ENCODE results near the gene IQGAP2. TPM values are rescaled to one million over a fixed set of nuclear protein-coding genes. Genes with fewer than 3 reads are reported as not detected.

The IQGAP2 gene
- total RNA-seq, 3 donors from 2014 or later (not counting 1 experiment from before 2014, with no cell fraction given) = 172 to 218 (median 207) TPM

GRCh38 chr5:76576996-76577395, 173.9 kb downstream of the IQGAP2 start:
- H3K4me3 ChIP-seq (ENCODE audit: low read length) = no peak overlapping the region
- peaks cover 20% of the 10 kb centered on the region for H3K36me3 ChIP-seq (ENCODE audit: control insufficient read depth, insufficient read depth, low read length)
- peaks cover 16 to 23% of the 10 kb centered on the region in 2 donors for H3K4me1 Mint-ChIP-seq
- no peak for ATAC-seq
- peaks cover 3% of the 10 kb centered on the region for H3K4me1 ChIP-seq (ENCODE audit: control insufficient read depth, insufficient read depth, low read length)
- peak overlapping the region in 1 of 2 donors; percentile 60 for H3K27ac Mint-ChIP-seq
- no peaks in the 10 kb centered on the region for H3K9me3 Mint-ChIP-seq
- no peaks in the 10 kb centered on the region for H3K9me3 ChIP-seq (ENCODE audit: control insufficient read depth, insufficient read depth, low read length)
- H3K36me3 Mint-ChIP-seq = no peaks in the 10 kb centered on the region
- TF ChIP-seq CTCF (IDR thresholded peaks at IDR 0.05) = no peak
- no peak overlapping the region for H3K4me3 Mint-ChIP-seq
- H3K27me3 Mint-ChIP-seq (ENCODE audit: low read depth in 2 of 2) = no peaks in the 10 kb centered on the region
- DNase-seq = no peak
- 98% methylated on average over 4 of the region's 4 CpGs for WGBS (ENCODE audit: insufficient coverage)
- no peak overlapping the region for H3K27ac ChIP-seq (ENCODE audit: low read length)
- no peaks in the 10 kb centered on the region for H3K27me3 ChIP-seq (ENCODE audit: control insufficient read depth, insufficient read depth, low read length)
- intact Hi-C loops (cut with micrococcal nuclease) = no loop called here

GRCh38 chr5:76579166-76579937, 176.3 kb downstream of the IQGAP2 start:
- Mint-ChIP-seq H3K9me3 (no peaks in the 10 kb centered on the region), H3K4me1 (peaks cover 17 to 33% of the 10 kb centered on the region in 2 donors), H3K36me3 (no peaks in the 10 kb centered on the region), H3K4me3 (no peak overlapping the region), H3K27ac (no peak overlapping the region), H3K27me3 (ENCODE audit: low read depth in 2 of 2) (no peaks in the 10 kb centered on the region)
- H3K27me3 ChIP-seq (ENCODE audit: control insufficient read depth, insufficient read depth, low read length) = no peaks in the 10 kb centered on the region
- intact Hi-C loops (cut with micrococcal nuclease) = no loop called here
- 80% methylated on average over 6 of the region's 7 CpGs for WGBS (ENCODE audit: insufficient coverage)
- peaks cover 16% of the 10 kb centered on the region for H3K36me3 ChIP-seq (ENCODE audit: control insufficient read depth, insufficient read depth, low read length)
- ATAC-seq = no peak
- H3K9me3 ChIP-seq (ENCODE audit: control insufficient read depth, insufficient read depth, low read length) = no peaks in the 10 kb centered on the region
- H3K4me3 ChIP-seq (ENCODE audit: low read length) = no peak overlapping the region
- TF ChIP-seq CTCF (IDR thresholded peaks at IDR 0.05) = no peak
- DNase-seq = no peak
- H3K4me1 ChIP-seq (ENCODE audit: control insufficient read depth, insufficient read depth, low read length) = peaks cover 6% of the 10 kb centered on the region
- H3K27ac ChIP-seq (ENCODE audit: low read length) = no peak overlapping the region

- Histone ChIP-seq H3K27me3 (ENCODE audit: control insufficient read depth, insufficient read depth, low read length) (no peaks in the 10 kb centered on the region), H3K4me1 (ENCODE audit: control insufficient read depth, insufficient read depth, low read length) (peaks cover 6% of the 10 kb centered on the region), H3K27ac (ENCODE audit: low read length) (no peak overlapping the region), H3K9me3 (ENCODE audit: control insufficient read depth, insufficient read depth, low read length) (no peaks in the 10 kb centered on the region), H3K36me3 (ENCODE audit: control insufficient read depth, insufficient read depth, low read length) (peaks cover 11% of the 10 kb centered on the region), H3K4me3 (ENCODE audit: low read length) (no peak overlapping the region)
- peaks cover 22 to 33% of the 10 kb centered on the region in 2 donors for H3K4me1 Mint-ChIP-seq
- intact Hi-C loops (cut with micrococcal nuclease) = loop anchor here (5.0 kb wide), 1 partner anchor 34 kb away; no protein-coding TSS in a partner anchor
- H3K27me3 Mint-ChIP-seq (ENCODE audit: low read depth in 2 of 2) = no peaks in the 10 kb centered on the region
- DNase-seq (no peak), ATAC-seq (no peak)
- WGBS (ENCODE audit: insufficient coverage) = 96% methylated on average over 3 of the region's 3 CpGs
- H3K9me3 Mint-ChIP-seq = no peaks in the 10 kb centered on the region
- no peaks in the 10 kb centered on the region for H3K36me3 Mint-ChIP-seq
- H3K27ac Mint-ChIP-seq = peak overlapping the region; percentile 75 to 82
- no peak overlapping the region for H3K4me3 Mint-ChIP-seq
- TF ChIP-seq CTCF (IDR thresholded peaks at IDR 0.05) = no peak
Measured at GRCh38 chr5:76580981-76581380, 177.9 kb downstream of the IQGAP2 start.
